Midbrain (tissue), 1 donor: Measurements from ENCODE around the gene PCSK2.

Experiments used
- DNase-seq: peaks from one replicate; lab custom pipeline; 2025; lab: John Stamatoyannopoulos, UW

Gene PCSK2

DNA sequence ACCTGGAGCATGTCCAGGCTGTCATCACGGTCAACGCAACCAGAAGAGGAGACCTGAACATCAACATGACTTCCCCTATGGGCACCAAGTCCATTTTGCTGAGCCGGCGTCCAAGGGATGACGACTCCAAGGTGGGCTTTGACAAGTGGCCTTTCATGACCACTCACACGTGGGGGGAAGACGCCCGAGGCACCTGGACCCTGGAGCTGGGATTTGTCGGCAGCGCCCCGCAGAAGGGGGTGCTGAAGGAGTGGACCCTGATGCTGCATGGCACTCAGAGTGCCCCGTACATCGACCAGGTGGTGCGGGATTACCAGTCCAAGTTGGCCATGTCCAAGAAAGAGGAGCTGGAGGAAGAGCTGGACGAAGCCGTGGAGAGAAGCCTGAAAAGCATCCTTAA lies 254.8 kb downstream of the PCSK2 start:
- no peak for DNase-seq

DNA sequence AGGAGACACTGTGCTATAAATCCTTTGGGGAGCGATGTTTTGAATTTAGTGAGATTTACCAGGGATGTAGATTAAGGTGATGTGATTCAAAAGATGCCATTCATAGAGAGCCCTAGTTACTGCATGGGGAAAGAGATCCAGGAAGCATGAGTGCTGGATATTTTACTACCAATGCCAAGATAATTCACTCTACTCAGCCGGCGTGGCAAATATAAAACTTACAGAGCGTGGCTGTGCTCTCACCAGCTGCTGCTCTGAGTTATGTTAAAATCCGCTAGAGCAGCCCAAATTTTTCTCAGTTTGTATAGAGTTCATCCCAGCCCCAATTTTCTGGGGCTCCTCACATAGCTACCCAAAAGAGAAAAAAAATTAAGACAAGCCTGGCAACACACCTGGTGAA lies 255.7 kb downstream of the PCSK2 start:
- no peak for DNase-seq

DNA sequence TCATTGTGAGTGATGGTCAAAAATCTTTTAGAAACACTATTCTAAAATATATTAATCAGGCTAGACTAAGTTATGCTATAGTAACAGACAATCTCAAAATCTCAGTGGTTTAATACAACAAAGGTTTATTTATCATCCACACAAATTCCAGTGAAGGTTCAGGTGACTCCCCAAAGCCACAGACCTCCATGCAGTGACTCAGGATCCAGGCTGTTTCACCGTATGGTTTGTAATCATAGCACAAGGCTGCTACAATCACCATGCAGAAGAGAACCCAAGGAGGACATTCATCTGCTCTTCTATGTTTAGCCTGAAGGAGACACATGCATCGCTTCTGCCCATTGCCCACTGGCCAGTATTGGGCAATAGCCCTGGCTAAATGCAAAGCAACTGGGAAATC lies 258.2 kb downstream of the PCSK2 start:
- no peak for DNase-seq

DNA sequence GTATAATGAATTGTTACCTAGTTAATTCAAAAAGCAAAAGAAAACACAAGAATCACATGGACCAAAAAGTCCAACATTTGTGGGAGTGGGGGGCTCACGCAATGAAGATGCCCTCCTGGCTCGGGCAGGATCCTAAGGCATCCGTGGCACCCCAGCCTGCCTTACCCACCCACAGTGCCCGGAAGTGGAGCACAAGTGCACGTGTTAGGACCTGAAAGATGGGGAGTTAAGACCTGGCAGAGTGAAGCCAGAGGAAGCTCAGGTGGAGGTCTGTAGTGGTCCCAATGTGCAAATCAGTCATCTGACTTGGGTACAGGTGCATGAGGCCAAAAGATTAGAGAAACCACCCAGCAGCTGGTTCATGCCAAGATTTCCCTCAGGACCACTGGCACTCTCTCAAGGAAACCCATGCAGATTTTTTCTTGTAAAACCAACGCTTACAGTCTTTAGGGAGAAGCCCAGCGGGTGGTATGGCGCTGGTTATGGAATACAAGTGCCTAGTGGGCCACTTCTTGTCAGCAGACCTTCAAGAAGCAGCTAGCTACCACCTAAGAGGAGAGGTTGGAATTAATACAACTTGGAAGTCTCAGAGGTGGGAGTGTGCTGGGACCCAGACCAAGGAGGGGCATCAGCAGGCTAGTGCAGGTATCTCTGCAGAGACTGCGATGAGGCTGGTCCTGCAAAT lies 262.2 kb downstream of the PCSK2 start:
- no peak for DNase-seq

DNA sequence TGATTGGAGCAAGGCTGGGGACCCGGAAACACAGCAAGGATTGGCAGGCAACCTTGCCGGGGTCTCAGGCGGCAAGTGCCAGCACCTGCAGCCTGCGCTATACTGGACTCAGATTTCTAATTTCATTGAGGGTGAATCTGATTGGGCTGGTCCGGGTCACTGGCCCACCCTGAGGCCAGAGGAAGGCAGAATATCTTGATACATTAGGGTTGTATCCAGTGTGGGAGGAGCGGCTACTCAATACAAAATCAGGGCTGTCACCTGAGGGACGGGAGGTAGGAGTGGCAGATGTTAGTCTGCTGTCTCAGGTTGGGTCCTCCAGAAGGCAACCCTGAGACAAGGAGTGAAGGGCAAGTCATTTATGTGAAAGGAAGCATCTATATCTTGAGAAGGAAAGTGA lies 263.7 kb downstream of the PCSK2 start:
- DNase-seq: no peak

DNA sequence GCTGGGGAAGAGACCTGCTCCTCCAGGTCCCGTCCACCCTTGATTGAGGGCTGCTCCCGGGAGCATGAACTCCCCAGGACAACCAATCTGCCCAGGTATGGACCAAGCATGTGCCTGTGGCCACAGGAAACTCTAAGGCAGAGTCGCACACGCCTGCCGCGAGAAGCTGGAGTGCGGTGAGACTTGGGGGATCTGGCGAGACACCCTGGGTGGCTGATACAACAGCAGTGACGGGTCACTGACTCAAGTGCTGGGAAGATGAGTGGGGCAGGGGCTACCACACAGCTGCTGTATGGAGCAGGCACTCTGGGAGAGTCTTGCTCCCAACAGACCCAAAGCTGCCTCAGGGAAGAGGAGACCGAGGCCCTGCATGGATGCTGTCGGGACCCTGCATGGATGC lies 264.2 kb downstream of the PCSK2 start:
- DNase-seq: no peak

DNA sequence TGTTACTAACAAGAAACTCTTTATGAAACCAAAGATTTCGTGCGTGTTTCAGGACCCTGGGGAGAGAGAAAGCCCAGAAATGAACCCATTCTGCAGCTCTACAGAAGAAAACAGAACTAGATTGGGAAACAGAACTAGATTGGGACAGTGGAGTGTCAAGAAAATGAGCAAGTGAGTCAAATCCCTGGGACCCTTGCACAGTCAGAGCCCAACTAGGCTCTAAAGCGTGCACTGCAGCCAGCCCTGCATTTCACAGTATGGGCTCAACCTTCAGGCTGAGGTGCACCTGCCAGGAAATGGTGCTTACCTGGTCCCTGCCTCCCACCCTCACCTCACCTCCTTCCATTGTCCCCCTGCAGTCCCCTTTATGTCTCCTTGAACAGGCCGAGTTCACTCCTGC lies 264.6 kb downstream of the PCSK2 start:
- no peak for DNase-seq

DNA sequence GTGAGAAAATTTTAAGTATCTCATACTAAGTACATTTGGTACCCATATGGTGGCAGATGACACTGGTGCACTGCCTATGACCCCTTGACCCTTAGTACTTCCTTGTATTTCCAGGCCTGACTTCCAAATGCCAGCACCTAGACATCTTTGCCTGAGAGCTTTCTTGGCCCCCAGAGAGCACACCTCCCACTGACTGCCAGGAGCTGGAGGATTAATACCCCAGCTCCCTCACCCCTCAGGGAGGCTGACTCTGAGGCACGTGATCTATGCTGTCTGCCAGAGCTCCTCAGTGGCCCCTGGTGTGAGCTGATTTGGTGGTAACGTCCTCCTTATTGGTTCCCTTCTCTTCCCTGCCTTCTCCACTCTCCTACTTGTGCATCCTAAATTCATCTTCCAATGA lies 266.3 kb downstream of the PCSK2 start:
- no peak for DNase-seq

DNA sequence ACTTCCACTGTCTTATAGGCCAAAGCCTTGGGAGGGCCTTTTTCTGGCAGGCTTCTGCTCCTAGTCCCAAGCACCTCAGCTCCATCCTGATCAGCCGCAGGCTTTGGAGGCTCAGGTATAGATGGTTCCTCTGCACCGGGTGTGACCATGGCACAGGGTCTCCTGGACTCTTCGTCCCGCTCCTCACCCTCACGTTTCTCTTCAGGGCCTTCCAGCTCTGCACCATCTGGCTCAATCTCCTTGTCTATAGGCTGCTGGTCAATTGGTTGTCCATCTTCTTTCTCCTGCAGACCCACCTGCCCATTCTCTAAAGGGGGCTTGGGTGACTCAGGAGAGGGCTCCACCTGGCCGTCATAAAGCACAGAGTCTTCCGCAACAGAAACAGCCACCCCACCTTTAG lies 267.4 kb downstream of the PCSK2 start:
- no peak for DNase-seq

DNA sequence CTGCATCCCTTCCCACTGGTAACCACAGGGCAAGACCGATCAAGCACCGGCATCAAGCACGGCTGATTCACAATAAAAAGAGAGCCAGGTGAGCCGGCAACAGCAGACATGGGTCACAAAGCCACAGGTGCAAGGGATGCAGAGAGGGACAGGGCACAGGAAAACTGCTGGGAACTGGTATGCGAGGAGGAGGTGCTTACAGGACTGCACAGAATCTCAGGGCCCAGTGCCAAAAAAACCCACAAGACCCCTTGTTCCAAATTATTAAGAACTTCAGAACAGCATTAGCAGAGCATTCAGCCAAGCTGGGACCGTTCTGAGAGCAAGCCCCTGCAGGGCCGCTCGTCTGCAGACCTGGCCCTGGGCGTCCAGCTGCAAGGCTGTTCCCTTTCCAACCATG lies 269.0 kb downstream of the PCSK2 start:
- no peak for DNase-seq

DNA sequence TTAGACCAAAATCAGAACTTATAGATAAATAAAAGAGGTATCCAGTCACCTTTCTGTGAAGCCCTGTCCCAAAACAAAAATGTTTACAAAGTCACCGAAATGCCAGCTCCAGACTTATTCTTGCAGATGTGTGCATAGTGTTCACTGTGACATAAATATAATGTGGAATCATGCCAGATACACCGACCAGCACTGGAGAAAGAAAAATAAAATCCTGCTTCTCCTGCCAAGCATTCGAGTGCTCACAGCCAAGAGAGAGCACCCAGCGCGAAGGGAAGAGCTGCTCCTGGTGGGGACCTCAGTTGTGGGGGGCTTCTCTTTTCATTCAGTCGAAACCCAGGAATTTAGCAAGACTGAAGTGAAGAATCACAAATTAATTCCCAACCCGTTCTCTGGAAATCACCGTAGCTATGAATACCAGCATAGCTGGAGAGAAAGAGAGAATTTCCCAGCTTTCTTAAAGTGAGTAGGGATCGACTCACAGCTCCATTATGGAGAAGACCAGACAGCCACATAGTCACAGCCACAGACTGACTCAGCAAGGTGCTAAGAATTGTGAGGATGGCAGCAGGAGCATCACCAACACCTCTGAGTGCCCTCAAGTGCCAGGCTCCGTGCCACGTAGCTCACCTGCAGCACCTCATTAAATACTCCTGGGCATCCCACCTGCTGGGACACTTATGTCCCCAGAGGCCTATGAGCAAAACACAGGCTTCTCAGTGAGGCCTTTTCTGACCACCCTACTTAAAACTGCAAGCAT lies 271.2 kb downstream of the PCSK2 start:
- DNase-seq: no peak

DNA sequence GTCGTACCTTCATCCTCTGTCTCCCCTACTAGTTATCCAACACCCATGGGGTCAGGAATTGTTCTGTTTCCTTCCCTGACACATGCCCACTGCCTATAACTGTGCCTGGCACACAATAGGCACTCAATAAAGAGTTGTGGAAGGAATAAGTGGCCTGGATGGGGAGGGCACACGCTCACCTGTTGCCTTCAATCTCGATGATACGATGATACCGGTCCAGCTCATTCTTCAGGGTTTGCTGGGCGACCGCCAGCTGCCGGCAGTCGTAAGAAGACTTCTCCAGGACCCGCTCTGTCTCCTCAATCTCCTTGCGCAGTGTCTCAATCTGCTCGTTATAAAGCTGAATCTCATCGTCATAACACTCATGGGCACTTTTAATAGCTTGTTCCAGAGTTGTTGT lies 271.8 kb downstream of the PCSK2 start:
- DNase-seq: no peak

DNA sequence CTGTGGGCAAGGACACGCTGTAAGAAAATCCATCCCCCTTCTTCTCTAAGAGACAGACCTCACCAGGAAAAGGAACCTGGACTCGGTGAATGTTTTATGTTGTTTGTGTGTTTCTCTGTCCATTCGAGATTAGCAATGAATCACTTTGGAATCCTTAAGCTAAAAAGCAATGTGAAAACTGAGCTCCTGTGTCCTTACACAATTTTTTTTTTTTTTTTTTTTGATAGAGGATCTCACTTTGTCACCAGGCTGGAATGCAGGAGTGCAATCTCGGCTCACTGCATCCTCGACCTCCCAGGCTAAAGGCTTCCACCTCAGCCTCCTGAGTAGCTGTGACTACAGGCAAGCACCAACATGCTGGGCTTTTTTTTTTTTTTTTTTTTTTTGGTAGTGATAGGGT lies 272.2 kb downstream of the PCSK2 start:
- no peak for DNase-seq

DNA sequence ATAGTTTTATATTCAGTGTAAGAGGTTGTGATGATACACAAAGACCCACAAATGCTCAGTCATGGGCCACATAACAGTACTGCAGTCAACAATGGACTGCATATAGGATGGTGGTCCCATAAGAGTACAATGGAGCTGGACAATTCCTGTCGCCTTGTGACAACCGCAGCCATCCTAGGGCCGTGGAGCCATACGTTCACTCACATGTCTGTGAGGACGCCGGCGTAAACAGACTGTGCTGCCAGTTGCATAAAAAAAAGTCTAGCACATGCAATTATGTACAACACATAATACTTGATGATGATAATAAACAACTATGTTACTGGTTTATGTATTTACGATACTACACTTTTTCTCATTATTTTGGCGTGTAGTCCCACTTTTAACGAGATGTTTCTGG lies 273.4 kb downstream of the PCSK2 start:
- DNase-seq: no peak

DNA sequence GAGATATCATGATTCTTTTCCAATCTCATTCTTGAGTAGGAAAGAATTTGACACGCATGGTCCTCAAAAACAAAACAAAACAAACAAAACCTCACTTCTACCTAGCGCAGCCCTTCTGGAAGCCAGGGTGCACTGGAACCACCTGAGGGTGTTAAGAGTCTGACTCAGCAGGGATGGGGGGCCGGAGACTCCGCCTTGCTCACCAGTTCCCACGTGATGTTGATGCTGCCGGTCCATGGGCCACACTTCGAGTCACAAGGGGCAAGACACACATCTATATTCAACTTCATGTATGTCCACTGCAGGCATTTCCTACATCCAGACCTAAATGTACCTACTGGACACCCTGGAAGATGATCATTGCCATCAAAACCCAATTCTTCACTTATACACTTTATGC lies 274.0 kb downstream of the PCSK2 start:
- no peak for DNase-seq

DNA sequence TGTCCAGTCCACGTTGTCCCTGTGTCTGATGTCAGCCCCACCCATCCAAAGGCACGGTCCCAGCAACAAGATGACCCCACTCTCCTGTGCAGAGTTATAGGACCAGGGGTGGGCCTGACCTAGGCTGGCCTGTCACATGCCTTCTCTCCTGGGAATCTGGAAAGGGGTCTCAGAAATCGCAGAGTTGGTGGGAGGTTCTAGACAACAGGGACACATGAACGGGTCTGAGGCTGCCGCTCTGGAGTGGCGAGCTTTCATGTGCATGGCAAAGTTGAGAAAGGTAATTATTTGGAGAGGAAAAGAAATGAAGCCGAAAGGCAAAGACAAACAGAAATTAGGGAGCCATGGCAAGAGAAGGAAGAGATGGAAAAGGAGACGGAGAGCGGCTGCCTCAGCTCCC lies 274.9 kb downstream of the PCSK2 start:
- DNase-seq: no peak

DNA sequence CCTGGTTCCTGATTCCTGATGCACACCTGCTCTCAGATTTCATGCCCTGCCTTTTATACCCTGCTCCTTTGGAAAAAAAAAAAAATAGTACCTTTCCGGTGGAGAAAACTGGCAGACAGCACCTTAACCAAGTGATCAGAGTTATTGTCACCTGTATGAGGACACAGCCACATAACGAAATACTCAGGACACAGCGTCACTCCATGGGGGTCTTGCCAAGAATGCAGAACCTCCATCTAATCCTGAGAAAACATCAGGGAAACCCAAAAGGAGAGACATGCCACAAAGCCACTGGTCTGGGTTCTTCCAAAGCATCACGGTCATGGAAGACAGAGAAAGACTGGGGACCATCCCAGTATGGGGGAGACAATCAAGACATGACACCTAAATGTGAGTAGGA lies 275.3 kb downstream of the PCSK2 start:
- DNase-seq: no peak

DNA sequence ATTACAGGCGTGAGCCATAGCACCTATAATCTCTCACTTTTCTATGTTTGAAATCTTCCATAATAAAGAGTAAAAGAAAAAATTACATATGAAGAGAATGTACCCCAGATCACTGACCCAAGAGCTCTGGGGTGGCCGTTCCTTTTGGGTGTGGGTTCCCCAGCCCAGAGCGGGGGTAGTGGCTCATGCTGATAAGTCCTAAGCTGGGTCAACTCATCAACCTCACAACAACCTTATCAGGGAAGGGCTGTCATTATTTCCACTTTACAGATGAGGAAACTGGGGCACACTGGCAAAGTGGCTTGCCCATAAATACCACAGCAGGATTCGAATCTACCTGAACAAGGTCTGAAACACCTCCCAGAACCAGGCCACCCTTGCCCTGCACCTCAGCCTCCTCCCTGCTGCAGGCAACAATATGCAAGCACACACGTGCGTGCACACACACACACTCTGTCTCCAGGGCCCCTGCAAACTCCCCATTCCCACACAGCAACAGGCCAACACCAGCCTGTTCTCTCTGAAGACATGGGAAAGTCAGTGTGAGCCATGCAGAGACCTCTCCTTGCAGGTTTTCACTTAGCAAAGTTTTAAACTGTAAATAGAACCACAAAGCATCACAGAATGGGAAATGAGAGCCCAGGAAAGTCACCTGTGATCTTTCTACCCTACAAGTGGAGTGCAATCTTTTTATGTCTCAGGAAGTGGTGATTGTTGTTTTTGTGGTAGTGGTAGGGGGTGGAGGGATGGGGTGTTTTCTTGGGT lies 276.6 kb downstream of the PCSK2 start:
- DNase-seq: no peak

DNA sequence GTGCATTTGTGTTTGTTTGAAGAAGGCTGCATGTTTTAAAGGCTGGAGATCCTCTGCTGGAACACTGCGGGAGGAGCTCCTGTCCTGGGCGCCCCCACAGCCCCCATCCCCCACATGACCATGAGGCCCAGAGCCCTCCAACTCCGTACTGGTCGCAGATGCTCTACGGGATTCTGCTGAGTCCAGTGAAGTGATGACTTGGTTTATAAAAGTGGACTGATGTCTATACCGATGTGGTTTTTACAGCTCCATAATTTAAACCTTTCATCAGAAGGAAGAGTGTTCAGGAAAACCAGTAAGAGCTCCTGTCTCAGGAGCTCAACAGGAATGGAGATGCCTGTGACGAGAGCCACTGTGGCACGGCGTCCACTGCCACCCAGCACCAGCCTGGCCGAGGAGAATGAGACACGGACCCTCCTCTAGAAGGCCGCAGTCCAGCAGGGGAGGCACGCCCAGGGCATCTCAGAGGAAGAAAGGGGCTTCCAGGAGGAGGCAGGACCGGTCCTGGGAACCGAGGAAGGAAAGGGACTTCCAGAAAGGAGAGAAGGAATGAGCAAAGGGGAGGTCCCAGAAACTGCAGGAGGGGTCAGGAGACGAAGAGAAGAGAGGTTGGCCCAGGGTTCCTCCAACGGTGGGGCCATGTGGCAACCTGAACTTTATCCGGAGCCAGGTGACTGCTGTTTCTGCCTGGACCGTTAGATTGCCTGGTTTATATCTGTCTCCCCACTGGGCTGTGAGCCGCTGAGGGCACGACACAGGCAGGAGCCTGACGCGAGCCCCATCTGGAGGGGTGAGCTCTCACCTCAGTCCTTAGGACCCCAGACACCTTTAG lies 277.4 kb downstream of the PCSK2 start:
- no peak for DNase-seq

DNA sequence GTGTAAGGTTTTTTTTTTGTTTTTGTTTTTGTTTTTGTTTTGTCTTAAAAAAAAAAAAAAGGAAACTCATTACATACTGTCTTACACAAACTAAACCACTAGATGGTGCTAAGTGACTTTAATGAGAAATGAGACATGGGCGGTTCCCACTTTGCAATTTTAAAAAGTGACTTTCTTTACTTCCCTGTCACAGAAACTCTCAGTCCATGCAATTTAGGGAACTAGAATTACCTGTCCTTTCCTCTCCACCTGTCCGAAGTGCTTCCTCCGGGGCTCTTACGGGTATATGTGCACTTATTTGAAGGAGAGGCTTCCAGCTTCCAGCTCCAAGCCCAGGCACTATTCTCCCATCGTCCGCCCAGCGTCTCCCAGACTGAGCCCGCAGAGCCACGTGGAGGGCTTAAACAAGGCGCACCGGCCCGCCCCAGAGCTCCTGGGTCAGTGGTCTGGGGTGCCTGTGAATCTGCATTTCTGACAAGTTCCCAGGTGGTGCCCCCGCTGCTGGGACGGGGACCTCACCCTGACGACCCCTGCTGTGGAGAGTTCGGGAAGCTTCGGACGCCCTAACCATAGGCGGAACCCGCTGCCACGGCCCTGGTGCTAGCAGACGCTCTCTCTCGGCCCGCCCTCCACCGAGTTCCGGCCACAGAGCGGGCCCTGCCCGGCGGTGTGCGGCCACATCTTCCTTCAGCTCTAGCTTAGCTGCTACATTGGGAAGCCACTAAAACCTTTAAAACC lies 278.2 kb downstream of the PCSK2 start:
- DNase-seq: peak; percentile 20
